Activated CD4-positive, CD25-positive, alpha-beta regulatory T cell treated with anti-CD3 and anti-CD28 coated beads, Interleukin-2, amount 50 U/mL, for 16 hours (primary cell): ENCODE data around the gene DCC.

Experiments
- DNase-seq: peaks from one replicate; pipeline ENCODE4 v3.0.0-alpha.2; 2020; ENCODE audit warnings: low read depth, low spot score

DCC gene

DNA sequence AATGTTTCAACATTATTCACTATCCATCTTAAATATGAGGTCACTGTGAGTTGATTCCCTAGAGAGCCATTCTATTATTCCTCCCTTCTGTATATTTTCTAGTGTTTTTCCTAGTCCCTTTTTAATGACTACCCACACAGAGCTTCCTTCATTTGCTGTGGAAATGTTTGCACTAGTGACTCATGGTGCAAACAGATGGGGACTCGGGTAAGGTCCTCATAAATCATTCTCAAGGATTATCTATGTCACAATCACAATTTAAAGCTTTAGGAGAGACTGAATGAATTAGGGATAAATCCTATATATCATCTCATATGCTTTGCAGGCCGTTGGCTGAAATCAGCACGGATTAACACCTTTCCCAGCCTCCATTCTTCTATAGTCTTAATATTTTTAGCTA is 159.6 kb downstream of the DCC start:
- DNase-seq: no peak

DNA sequence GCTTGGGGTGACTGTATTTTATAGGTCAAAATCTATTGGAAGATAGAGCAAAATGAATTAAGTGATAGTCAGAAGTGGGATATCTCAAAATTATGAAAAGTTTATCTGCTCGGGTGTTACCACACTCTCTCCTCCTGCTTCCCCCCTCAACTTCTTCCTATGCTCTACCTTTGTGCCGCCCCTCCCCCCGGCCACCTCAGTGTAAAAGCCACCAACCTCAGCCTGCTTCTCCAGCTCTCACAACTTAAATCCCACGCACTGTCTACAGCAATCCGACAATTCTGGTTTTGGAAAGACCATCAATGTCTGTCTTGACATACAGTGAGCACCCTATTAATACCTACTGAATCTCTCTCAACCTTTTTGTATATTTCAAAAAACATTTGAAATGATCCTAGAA is 164.6 kb downstream of the DCC start:
- no peak for DNase-seq

DNA sequence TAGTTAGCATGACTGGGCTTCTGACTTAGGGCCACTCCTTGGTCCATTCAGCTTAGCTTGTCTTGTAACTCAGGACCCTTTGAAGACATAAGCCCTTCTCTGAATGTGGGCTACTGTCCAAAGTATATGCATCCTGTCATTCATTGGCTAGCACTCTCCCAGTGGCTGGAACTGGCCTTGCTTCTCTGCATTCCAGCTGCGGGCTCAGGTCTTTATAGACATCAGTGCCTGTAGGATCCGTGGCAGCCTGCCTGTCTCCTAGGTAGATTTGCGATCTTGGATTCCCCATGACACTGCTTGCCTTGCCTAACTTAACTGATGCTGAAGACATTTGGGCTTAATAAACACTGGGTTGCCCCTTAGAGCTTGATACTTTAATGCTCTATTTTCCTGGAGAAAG is 170.1 kb downstream of the DCC start:
- no peak for DNase-seq

DNA sequence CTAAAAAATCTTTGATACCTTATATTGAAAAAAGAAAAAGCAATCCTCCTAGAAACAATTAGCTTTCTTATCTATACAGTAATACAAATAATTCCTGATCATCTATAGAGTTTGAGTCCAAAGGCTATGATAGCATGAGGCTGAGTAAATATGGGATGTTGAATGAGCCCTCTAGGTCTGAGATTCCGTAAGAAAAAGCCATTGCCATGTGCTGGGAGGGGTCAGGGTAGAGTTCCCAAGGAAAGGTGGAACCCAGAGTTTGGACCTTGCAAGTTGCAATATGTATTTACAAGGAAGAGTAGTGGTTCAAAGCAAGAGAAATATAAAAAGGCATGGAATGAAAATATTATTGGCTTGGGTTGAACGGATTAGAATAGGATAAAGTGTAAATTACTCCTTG is 178.1 kb downstream of the DCC start:
- DNase-seq: no peak

GRCh38 chr18:52519021-52519420 is 179.0 kb downstream of the DCC start:
- no peak for DNase-seq

- DNase-seq: no peak
Measured at GRCh38 chr18:52523566-52523965, 183.6 kb downstream of the DCC start.

DNA sequence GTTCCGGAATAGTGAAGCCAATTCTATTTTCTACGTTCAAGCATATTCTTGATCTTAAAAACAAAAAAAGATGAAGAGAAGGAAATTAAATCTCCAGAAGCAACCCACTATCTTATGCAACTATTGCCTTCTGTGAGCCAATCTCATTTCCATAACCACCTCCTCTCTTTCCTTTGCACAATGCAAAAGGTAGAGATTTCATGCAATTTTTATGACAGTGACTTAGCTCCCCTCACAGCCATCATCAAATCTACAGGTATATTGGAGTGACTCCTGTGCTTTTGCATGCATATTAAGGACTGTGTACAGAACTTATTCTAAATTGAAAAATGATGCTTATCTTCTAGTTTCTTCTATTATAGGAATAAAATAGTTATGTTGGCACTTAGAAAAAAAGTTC is 191.8 kb downstream of the DCC start:
- no peak for DNase-seq

- DNase-seq: no peak
Measured at GRCh38 chr18:52536039-52536438, 196.0 kb downstream of the DCC start.

DNA sequence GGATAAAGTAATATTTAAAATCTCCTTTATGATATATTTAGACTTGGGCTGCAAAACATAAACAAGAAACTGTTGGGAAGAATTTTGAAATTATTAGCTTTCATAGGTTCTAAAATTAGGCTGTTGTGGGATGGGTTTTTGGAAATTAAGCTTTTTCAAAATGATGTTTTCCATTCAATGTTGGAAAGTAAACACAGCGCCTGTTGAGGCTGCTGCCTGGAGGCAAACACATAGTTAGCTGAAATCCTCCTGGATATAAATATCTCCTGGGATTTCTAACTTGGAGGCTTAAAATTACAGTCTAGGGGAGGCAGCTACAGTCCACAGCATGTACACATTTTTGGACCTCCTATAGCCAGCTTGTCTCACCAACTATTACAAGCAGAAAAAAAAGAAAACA is 197.3 kb downstream of the DCC start:
- DNase-seq: no peak

DNA sequence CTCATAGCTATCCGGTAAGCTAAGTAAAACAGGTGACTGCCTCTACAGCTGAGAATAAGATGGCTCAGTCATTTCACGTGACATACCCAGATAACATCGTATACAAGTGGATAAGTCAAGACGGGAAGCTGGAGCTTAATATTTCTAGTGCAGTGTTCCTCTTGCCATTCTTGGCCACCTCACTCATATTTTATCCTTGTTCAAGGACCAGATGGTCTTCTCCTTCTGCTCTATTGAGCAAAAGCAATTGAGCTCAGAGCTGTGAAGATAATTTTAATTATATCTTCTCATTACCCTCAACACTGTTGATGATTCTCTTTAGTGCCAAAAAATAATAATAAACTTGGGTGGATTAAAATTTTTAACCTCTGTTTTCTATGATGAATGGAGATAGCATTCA is 201.1 kb downstream of the DCC start:
- no peak for DNase-seq

GRCh38 chr18:52544086-52544485 is 204.1 kb downstream of the DCC start:
- no peak for DNase-seq

DNA sequence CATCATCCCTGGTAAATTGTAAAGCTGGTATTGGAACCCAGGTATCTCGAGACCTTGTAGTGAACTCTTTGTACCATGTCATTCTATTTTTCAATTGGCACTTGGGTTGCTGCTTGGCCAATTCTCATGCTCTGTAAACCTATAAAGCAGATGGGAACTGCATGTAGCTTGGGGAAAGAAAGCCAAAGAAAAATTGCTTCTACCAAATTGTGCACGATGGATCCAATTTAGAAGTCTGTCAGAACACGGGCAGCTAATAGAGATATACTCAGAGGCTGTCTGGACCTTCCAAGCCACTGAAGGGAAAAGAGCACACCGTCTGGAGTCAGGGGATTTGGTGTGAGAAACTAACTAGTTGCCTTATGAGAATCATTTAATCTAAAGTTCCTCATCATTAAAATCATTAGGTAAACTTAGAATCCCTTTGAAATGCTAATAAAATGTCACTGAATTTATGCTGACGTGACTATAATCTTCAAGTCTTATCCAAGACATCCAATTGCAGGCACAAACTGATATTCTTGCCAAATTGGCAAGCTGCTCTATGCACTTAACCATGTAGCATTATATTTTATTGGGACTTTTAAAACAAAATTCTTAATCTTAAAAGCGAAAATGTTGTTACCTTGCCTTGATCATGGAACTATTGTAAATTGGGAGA is 206.8 kb downstream of the DCC start:
- no peak for DNase-seq

DNA sequence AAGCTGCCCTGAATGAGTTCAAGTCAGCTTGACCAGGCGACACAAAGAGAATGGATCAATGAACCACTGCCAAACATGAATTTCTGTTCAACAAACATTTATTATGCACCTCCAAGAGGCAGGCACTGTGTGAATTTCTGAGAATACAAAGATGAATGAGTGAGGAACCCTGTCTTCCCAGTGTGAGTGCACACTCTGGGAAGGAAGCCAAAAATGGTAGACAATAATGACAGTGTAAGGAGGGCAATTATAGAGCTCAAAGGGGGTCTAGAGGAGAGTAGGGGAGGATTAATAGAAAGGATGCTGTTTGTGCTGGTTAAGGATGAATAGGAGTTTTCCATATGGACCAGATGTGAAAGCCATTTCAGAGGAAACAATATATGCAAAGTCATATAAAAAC is 213.4 kb downstream of the DCC start:
- DNase-seq: no peak

DNA sequence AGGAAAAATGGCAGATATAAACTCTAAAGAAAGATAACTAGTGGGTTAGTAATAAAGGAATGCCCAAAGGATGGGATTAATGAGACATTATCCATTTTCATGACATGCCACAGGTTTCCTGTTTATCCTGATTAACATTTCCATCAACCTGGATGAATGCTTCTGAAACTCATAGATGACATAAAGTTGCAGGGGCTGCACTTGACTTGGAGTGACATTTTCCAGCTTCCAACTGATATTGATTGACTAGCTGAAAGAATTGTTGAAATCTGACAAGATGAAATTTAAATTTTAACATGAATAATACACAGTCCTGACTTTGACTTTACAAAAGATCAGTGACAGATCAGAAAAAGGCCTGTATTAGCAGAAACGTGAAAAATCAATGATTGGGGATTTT is 214.2 kb downstream of the DCC start:
- no peak for DNase-seq

DNA sequence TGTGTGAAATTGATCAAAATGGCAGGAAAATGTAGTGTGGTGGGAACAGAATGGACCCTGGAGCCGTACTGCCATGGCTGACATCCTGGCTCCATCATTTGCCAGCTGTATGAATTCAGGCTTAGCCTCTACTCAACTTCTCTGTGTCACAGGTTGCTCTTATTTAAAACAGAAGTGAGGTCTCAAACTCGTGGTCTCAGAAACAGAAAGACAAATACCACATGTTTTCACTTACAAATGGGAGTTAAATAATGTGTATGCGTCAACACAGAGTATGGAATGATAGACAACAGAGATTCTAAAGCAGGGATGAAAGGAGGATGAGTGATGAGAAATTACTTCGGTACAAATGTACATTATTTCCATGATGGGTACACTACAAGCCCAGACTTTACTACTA is 227.4 kb downstream of the DCC start:
- no peak for DNase-seq

DNA sequence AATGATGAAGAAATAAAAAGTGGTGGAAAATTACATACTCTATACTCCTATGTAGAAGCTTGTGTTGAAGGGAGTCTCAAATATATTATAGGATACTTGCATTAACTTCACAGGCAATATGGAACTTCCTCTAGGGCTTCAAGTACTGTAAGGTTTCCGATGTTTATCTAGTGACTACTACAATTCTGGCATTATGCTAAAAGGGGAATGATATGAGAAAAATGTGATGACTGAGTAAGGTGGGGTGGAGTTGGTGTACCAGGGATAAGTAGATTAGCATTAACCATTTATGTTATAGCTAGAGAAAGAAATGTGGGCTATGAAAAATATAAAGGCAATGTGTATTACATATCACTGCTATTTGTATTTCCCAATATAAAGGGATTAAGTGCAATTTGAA is 229.5 kb downstream of the DCC start:
- no peak for DNase-seq

DNA sequence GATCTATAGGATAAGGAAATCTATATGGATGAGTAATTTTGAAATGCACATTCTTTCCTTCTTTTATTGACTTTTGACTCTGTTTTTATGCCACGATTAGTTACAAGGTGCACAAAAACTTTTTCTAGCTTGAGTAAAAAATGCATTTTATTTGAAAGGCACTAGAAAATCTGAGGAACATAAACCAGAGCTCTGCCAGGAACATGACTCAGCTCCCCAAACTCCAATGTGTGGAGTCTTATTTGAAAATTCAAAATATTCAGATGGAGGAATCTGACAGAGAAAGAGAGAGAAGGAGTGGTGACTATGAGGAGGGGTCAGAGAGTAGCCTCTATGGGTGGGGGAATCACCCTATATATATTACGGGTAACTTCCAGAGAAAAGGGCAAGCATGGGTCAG is 231.0 kb downstream of the DCC start:
- DNase-seq: no peak

- DNase-seq: no peak
Measured at GRCh38 chr18:52572036-52573000, 232.3 kb downstream of the DCC start.

DNA sequence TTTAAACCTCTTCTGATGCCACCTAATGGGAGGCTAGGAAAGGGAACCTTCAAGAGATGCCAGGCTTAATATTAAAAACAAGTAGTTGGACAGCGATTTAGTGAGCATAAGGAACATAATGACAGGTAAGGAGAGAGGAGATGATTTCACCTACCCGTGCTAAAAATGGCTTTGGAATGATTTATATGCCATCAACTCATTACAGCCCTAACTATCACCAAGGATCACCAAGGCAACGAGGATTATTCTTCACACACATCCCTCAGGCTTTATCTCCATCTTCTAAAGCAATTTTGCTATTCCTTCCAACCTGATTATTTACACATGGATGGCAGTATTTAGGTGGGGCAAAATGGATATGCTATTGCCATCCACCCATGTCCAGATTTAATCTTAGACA is 237.8 kb downstream of the DCC start:
- no peak for DNase-seq

DNA sequence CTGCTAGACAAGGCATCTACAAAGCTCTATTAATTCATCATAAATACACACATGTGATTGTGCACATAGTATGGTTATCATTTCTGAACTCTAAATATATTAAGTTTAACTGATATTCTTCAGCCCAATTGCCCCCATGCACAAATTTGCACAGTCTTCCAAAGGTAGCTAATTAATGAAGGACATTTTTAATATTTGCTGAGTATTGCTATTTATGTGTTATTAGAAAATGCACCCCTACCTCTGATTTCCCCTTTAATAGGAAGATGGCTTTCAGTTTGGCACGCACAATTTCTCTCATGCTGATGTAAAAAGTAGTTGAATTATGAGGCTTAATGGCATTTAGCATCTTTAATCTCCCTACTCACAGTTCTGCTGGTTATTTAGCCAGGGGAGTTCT is 242.1 kb downstream of the DCC start:
- no peak for DNase-seq

DNA sequence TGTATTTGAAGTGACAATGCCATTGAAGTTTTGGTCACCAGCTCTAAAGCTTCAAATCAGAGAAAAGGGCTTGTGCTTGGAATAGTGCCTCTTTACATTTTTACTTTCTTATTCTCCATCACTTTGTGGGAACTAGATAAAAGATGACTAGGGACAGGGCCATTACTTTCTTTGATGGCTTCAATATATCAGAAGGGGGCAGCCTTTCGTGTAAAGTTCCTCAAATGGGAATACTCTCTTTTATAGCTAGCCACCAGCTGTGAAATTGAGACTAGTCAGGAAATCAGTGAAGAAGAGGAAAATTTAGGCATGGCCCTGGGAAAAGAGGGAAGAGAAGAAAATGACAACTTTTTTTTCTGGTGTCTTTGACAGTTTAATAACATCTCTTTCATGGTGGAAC is 242.5 kb downstream of the DCC start:
- no peak for DNase-seq

- DNase-seq: no peak
Measured at GRCh38 chr18:52588931-52589330, 248.9 kb downstream of the DCC start.

- no peak for DNase-seq
Measured at GRCh38 chr18:52596748-52597435, 256.9 kb downstream of the DCC start.
